AG10803 (cell line): ENCODE data around the gene SEL1L3.

Source experiments
- DNase-seq: peaks from one replicate; pipeline ENCODE4 v3.0.0; 2010; ENCODE audit warnings: low read depth
- H3K4me3 ChIP-seq: 2 replicates; pipeline ENCODE4 v1.5.1; 2011; ENCODE audit warnings: mild to moderate bottlenecking, low read length, control low read depth
- TF ChIP-seq, protein P1 (sequence below): conservative IDR thresholded peaks from 2 replicates; pipeline ENCODE4 v1.5.1; 2011; ENCODE audit warnings: mild to moderate bottlenecking, low read length, control low read depth, inconsistent platforms

The SEL1L3 gene

DNA sequence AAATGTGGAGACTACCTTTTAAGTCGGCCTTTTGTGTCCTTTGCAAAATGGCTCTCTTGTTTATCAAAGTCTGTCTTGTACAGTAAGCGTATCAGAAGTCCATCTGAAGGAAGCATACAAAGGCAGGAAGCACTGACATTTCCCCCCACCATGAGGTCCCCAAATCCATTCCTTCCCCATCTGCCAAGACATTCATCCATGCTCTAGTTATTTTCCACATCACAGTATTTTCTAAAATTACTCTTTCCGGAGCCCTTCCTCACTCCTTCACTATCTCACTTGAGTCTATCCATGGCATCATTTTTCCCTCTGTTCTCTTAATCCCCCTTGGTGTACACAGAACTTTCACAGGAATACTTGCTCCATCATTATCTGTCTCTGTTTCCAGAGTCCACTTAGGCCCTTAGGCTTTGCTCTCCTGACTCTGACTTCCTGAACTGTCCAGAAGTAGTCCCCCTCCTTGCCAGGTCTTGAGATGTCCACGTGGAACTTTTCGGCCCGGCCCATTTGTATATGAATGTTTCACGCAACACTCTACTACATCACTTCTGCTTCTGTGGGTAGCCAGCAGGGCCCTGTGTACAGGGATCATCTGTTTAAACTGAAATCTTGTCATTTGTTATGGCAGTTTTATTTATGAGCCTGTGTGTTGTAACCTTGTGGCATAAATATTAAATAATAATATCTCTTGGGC, 2.1 kb downstream of the SEL1L3 start:
- DNase-seq: no peak
- TF ChIP-seq, protein P1, sequence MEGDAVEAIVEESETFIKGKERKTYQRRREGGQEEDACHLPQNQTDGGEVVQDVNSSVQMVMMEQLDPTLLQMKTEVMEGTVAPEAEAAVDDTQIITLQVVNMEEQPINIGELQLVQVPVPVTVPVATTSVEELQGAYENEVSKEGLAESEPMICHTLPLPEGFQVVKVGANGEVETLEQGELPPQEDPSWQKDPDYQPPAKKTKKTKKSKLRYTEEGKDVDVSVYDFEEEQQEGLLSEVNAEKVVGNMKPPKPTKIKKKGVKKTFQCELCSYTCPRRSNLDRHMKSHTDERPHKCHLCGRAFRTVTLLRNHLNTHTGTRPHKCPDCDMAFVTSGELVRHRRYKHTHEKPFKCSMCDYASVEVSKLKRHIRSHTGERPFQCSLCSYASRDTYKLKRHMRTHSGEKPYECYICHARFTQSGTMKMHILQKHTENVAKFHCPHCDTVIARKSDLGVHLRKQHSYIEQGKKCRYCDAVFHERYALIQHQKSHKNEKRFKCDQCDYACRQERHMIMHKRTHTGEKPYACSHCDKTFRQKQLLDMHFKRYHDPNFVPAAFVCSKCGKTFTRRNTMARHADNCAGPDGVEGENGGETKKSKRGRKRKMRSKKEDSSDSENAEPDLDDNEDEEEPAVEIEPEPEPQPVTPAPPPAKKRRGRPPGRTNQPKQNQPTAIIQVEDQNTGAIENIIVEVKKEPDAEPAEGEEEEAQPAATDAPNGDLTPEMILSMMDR: no peak
- no peak overlapping the region for H3K4me3 ChIP-seq

DNA sequence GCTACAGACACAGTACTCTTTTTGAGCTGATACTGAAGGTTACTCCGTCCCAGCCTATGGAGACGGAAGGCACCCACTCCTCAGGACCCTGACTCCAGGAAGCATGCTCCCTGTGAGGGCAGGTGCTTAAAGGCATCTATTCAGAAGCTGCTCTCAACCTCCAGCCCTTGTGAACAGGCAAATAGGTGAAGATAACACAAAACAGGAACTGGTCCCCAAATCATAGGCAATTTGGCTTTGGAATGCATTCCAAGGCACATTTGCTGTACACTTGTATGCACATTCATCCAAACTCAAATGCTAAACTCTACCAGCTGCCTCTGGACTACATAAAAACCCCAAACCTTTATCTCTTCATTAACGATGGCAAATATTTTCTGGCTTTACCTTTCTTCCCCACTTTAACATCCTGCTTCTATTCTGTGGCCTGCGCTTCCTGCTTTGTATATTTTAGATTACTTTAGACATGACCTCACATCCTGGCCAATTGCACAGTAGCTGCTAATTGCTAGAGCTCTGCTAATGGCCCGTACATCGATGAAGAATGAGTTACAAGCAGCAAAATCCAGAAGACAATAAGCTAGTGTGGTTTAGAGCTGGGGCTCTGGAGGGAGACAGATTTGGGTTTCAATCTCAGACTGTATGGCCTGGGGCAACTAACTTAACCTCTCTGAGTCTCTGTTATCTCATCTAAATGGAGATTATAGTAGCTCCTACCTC, 3.2 kb downstream of the SEL1L3 start:
- TF ChIP-seq, protein P1: no peak
- H3K4me3 ChIP-seq: no peak overlapping the region
- no peak for DNase-seq

DNA sequence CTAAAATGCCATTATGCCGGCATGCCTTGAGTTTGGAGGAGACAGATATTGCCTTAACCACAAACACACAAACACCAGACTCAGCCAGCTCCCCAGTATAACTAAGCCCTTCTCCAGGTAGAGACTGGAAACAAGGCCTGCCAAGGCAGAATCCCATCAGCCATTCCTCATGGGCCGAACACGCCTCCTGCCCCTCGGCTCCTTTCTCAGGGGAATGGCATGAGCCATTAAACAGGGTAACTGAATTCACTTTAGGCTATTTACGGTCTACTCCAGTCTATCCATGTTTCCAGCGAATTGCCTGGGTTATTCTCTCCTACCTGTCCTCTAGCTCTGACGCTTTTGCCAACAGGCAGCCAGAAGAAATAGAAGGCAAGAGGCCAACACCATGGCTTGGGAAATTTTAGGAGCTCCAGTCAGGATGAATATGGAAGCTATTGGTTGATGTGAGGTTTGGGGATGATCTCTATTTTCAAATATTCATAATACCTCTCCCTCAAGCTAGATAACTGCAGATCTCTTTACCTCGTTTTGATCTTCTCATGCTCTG, 4.9 kb downstream of the SEL1L3 start:
- no peak for DNase-seq
- H3K4me3 ChIP-seq: no peak overlapping the region
- TF ChIP-seq, protein P1: no peak

DNA sequence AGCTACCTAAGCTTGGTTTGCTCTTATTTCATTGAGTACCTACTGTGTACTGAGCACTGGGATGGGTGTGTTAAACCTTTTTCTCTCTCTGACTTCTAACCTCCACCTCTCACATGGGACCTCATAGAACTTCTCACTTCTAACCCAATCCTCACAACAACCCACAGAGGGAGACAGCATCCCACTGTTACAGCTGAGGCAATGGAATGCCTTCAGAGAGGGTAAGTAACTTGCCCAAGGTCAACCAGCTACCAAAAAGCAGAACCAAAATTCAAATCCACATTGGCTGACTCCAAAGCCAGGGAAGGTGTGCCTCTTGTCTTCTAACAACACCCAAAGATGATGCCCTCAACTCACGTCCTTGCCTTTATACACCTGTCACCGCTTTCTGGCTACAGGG, 5.4 kb downstream of the SEL1L3 start:
- no peak for DNase-seq
- TF ChIP-seq, protein P1: no peak
- no peak overlapping the region for H3K4me3 ChIP-seq

DNA sequence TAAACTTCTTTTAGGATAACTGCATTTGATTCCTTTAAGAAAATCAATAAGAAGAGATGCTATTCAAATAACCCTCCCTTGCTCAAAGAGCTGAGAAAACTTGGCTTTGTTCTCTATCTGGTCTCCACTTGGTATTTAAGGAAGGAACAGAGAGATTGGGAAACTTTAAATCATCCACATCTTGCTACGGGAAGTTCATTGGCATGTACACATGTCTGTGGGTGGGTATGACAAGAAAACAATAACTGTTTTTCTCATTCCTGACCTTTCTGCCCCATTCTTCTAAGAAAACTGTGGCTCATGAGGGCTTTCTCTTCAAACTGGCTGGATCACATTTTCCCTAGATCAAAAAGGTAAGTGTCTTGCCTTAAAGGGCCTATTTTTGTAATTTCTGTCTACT, 6.0 kb downstream of the SEL1L3 start:
- H3K4me3 ChIP-seq: no peak overlapping the region
- TF ChIP-seq, protein P1: no peak
- DNase-seq: peak; percentile 58

DNA sequence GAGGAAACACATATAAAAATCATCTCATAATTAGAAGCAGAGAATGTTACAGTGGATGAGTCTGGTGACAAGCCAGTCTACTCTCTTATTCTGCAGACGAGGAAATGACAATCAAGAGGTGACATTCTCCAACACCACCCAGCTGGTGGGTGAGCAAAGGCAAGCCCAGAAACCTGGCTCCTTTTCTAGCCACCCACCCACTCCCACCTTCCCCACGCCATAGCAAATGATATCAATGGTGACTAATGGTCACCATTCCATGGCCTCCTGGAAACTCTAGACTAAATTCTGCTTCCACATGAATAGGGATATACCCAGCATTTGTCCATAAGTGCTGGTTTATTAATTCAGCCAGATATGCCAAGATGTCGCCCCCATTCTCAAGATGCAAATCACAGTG, 10.7 kb downstream of the SEL1L3 start:
- TF ChIP-seq, protein P1: no peak
- no peak overlapping the region for H3K4me3 ChIP-seq
- no peak for DNase-seq

DNA sequence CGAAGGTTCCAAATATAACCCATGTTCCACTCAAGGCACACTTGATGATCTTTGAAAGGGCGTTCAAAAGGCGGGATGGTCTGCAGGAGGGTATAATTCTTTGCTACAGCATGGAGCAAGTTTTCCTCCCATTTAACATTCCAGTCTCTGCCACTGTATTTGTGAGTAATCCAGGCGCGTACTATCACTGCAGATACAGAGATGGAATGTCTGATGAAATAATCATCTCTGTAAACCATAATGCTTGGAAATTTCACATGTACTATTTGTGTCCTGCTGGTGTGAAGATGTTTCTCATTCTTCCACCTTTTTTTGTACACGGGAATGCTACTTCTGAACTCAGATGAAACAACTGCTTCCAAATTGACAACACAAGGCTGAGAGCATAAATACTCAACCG, 15.5 kb downstream of the SEL1L3 start:
- DNase-seq: peak; percentile 33
- TF ChIP-seq, protein P1: no peak

More for the DNA sequence above, 15.5 kb downstream of the SEL1L3 start:
- H3K4me3 ChIP-seq: no peak overlapping the region
